Panc1 (cell line): ENCODE measurements around the gene LMNB1. TPM values are rescaled to one million over a fixed set of nuclear protein-coding genes. Genes with fewer than 3 reads are reported as not detected.

Source experiments
- ATAC-seq: fragments of 200-7000 bp; cut with Tn5 transposase; 2 replicates; pipeline ENCODE4 v1.9.1; 2020; ENCODE audit warnings: mild to moderate bottlenecking, moderate library complexity
- BruUV-seq: library from RNA; stranded (reverse); fragments of 400-500 nt; replicated peaks from 2 replicates; lab custom pipeline; 2021; lab: Mats Ljungman, UMichigan
- CTCF ChIA-PET: fragments of 300-600 bp; sonication (Branson Sonifier 250); formaldehyde crosslinking; loops from one replicate; lab custom pipeline; 2022; ENCODE audit warnings: antibody characterized with exemption; lab: Charles Lee
- POLR2A ChIA-PET: fragments of 300-600 bp; sonication (Branson Sonifier 250); formaldehyde crosslinking; loops from one replicate; lab custom pipeline; 2022; ENCODE audit warnings: antibody characterized with exemption; lab: Charles Lee
- DNase-seq: peaks from one replicate; pipeline ENCODE4 v3.0.0-alpha.2; 2010; ENCODE audit warnings: low read depth, low spot score
- H3K27ac ChIP-seq: 2 replicates; pipeline ENCODE4 v1.5.1; 2011; ENCODE audit warnings: mild to moderate bottlenecking, low read length, inconsistent platforms
- H3K27me3 ChIP-seq: fragments of 200-500 bp; sonication (Bioruptor generic); 2 replicates; pipeline ENCODE4 v1.6.0; 2014; ENCODE audit warnings: low read length, inconsistent platforms; ENCODE audit not compliant: control insufficient read depth, insufficient read depth
- H3K36me3 ChIP-seq: fragments of 200-500 bp; sonication (Bioruptor generic); 2 replicates; pipeline ENCODE4 v1.5.1; 2014; ENCODE audit warnings: inconsistent platforms, mild to moderate bottlenecking, low read length, moderate library complexity; ENCODE audit not compliant: control insufficient read depth, insufficient read depth
- H3K4me1 ChIP-seq: 2 replicates; pipeline ENCODE4 v1.5.1; 2011; ENCODE audit warnings: inconsistent platforms, mild to moderate bottlenecking, low read length, moderate library complexity; ENCODE audit not compliant: control insufficient read depth, insufficient read depth
- H3K4me3 ChIP-seq, 2 experiments: 2 replicates each; pipeline ENCODE4 v1.5.1; 2011 to 2012; ENCODE audit warnings: low read depth in 2 of 2, low read length in 2 of 2, mild to moderate bottlenecking in 2 of 2, inconsistent platforms in 1 of 2, moderate library complexity in 1 of 2
- H3K9me3 ChIP-seq: fragments of 200-500 bp; sonication (Bioruptor generic); 2 replicates; pipeline ENCODE4 v1.5.1; 2014; ENCODE audit warnings: low read depth, mild to moderate bottlenecking, inconsistent platforms, low read length, moderate library complexity; ENCODE audit not compliant: control insufficient read depth, insufficient read depth
- POLR2AphosphoS5 ChIP-seq: IDR thresholded peaks from 2 replicates; pipeline ENCODE4 v1.6.1; 2012; ENCODE audit warnings: mild to moderate bottlenecking, low read depth, low read length, moderate library complexity
- SIN3A ChIP-seq: IDR thresholded peaks from 2 replicates; pipeline ENCODE4 v1.6.1; 2012; ENCODE audit warnings: low read depth, mild to moderate bottlenecking, low read length, moderate library complexity, borderline replicate concordance; ENCODE audit not compliant: insufficient read depth
- TCF7L2 ChIP-seq: IDR thresholded peaks from 2 replicates; pipeline ENCODE4 v1.6.1; 2011; ENCODE audit warnings: mild to moderate bottlenecking, low read depth, low read length, inconsistent platforms
- in situ Hi-C: cut with HindIII; loops from 2 replicates; pipeline ENCODE4 v1.10.0; 2016; ENCODE audit warnings: low sequenced_read_pairs, low pct_unique_long_range_greater_than_20kb
- intact Hi-C: fragments of 100-400 bp; cut with micrococcal nuclease; formaldehyde crosslinking; loops from one replicate; pipeline ENCODE4 v1.10.0; 2022; ENCODE audit not compliant: unreplicated experiment
- total RNA-seq: library from RNA; stranded (reverse); gene quantifications from one replicate; pipeline ENCODE4 v1.2.1, GENCODE V29; 2021; ENCODE audit not compliant: unreplicated experiment
- TF ChIP-seq, protein P1 (sequence below): fragments of 450-650 bp; IDR thresholded peaks from 2 replicates; pipeline ENCODE4 v1.5.1; 2017; ENCODE audit warnings: mild to moderate bottlenecking
- TF ChIP-seq, protein P2 (sequence below), 2 experiments: IDR thresholded peaks; 2 replicates each; pipeline ENCODE4 v1.6.1; 2011 to 2012; ENCODE audit warnings: low read depth in 2 of 2, control low read depth in 1 of 2, low read length in 1 of 2, mild to moderate bottlenecking in 1 of 2, moderate library complexity in 1 of 2; ENCODE audit not compliant: insufficient read depth in 1 of 2

LMNB1 gene
- total RNA-seq, 1 experiment from 2014 or later: 122 TPM

DNA sequence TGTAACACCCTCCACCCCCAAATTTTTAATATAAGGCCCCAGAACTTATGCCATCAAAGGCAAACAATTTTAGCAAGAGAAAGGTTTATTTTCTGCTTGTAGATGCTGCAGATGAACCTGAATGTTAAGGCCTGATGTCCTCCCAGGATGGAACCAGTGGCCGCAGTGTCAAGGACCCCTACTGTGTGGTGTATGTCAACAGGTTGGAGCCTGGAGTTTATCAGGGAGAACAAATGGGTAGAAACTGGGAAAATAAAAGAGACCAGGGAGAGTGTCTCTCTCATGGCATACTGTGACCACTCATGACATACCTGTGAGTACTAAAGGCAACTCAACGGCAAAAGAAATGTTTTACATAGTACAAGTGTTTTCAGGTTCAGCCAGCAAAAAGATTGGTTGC, 34.5 kb upstream of the LMNB1 start:
- intact Hi-C loops (no loop called here), in situ Hi-C loops (no loop called here)
- DNase-seq (no peak), ATAC-seq (no peak)
- Histone ChIP-seq H3K27me3 (no peaks in the 10 kb centered on the region), H3K36me3 (no peaks in the 10 kb centered on the region), H3K4me1 (peaks cover 18% of the 10 kb centered on the region; the same call in 1 of the 2 replicates), H3K27ac (no peak overlapping the region), H3K4me3 (no peak overlapping the region), H3K9me3 (no peaks in the 10 kb centered on the region)
- CTCF ChIA-PET: no interaction called here
- TF ChIP-seq, protein P1, sequence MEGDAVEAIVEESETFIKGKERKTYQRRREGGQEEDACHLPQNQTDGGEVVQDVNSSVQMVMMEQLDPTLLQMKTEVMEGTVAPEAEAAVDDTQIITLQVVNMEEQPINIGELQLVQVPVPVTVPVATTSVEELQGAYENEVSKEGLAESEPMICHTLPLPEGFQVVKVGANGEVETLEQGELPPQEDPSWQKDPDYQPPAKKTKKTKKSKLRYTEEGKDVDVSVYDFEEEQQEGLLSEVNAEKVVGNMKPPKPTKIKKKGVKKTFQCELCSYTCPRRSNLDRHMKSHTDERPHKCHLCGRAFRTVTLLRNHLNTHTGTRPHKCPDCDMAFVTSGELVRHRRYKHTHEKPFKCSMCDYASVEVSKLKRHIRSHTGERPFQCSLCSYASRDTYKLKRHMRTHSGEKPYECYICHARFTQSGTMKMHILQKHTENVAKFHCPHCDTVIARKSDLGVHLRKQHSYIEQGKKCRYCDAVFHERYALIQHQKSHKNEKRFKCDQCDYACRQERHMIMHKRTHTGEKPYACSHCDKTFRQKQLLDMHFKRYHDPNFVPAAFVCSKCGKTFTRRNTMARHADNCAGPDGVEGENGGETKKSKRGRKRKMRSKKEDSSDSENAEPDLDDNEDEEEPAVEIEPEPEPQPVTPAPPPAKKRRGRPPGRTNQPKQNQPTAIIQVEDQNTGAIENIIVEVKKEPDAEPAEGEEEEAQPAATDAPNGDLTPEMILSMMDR: no peak
- TF ChIP-seq, protein P2, sequence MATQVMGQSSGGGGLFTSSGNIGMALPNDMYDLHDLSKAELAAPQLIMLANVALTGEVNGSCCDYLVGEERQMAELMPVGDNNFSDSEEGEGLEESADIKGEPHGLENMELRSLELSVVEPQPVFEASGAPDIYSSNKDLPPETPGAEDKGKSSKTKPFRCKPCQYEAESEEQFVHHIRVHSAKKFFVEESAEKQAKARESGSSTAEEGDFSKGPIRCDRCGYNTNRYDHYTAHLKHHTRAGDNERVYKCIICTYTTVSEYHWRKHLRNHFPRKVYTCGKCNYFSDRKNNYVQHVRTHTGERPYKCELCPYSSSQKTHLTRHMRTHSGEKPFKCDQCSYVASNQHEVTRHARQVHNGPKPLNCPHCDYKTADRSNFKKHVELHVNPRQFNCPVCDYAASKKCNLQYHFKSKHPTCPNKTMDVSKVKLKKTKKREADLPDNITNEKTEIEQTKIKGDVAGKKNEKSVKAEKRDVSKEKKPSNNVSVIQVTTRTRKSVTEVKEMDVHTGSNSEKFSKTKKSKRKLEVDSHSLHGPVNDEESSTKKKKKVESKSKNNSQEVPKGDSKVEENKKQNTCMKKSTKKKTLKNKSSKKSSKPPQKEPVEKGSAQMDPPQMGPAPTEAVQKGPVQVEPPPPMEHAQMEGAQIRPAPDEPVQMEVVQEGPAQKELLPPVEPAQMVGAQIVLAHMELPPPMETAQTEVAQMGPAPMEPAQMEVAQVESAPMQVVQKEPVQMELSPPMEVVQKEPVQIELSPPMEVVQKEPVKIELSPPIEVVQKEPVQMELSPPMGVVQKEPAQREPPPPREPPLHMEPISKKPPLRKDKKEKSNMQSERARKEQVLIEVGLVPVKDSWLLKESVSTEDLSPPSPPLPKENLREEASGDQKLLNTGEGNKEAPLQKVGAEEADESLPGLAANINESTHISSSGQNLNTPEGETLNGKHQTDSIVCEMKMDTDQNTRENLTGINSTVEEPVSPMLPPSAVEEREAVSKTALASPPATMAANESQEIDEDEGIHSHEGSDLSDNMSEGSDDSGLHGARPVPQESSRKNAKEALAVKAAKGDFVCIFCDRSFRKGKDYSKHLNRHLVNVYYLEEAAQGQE (IDR thresholded peaks at IDR 0.05; ENCODE audit: insufficient read depth in 1 of 2, low read depth in 2 of 2, low read length in 1 of 2): no peak
- TF ChIP-seq TCF7L2: no peak
- TF ChIP-seq POLR2AphosphoS5: no peak
- no peak for TF ChIP-seq SIN3A
- POLR2A ChIA-PET: no interaction called here
- BruUV-seq: no TSS peak

DNA sequence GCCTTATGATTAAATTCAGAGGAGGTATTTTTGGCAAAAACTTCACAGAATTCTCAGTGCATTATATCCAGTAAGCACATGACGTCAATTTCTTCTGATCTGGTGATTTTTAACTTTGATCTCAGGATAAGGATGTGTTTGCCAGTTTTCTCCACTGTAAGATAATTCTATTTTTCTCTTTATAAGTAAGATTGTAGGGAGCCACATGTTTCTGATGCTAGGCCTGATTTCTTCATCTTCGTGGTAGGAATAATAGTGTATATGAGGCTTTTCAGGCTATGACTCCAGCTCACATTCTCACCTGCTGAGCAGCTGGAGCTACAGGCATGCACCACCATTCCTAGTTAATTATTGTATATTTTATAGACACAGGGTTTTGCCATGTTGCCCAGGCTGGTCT, 32.1 kb upstream of the LMNB1 start:
- no peaks in the 10 kb centered on the region for H3K9me3 ChIP-seq
- TF ChIP-seq, protein P2 (IDR thresholded peaks at IDR 0.05; ENCODE audit: insufficient read depth in 1 of 2, low read depth in 2 of 2, low read length in 1 of 2): no peak
- TF ChIP-seq SIN3A (no peak), TCF7L2 (no peak)
- no peaks in the 10 kb centered on the region for H3K36me3 ChIP-seq
- peaks cover 24% of the 10 kb centered on the region for H3K4me1 ChIP-seq
- in situ Hi-C loops: no loop called here
- intact Hi-C loops: no loop called here
- DNase-seq: no peak
- H3K4me3 ChIP-seq: no peak overlapping the region
- CTCF ChIA-PET: no interaction called here
- BruUV-seq: no TSS peak
- no peak overlapping the region; the same call in 1 of the 2 replicates for H3K27ac ChIP-seq
- POLR2A ChIA-PET: no interaction called here
- H3K27me3 ChIP-seq: no peaks in the 10 kb centered on the region
- ATAC-seq: 0 out of 2 replicates have a peak, but pooled peaks have one; percentile 33
